K562 (cell line): Measurements from ENCODE around the gene NSF. TPM values are rescaled to one million over a fixed set of nuclear protein-coding genes. Genes with fewer than 3 reads are reported as not detected.

ENCODE experiments used
- BCL6 ChIP-seq: fragments of 250-450 bp; sonication (Bioruptor Pico); IDR thresholded peaks from 2 replicates; pipeline ENCODE4 v1.4.0; 2020
- ERF ChIP-seq: fragments of 450-650 bp; formaldehyde crosslinking; IDR thresholded peaks from 2 replicates; pipeline ENCODE4 v1.4.0; 2020; ENCODE audit warnings: mild to moderate bottlenecking, mixed read lengths
- FOXM1 ChIP-seq, 2 experiments: fragments of 450-650 bp in 1 of 2; sonication (generic) in 1 of 2; formaldehyde crosslinking in 1 of 2; IDR thresholded peaks; 2 replicates each; pipeline versions ENCODE4 v1.6.1 to v1.9.0; 2017 to 2022; ENCODE audit warnings: low read depth in 2 of 2, mild to moderate bottlenecking in 2 of 2, missing genetic modification reagents in 1 of 2, moderate library complexity in 1 of 2
- PHB ChIP-seq: fragments of 250-450 bp; sonication (Bioruptor Pico); IDR thresholded peaks from 2 replicates; pipeline ENCODE4 v1.5.0; 2021
- STAT6 ChIP-seq: sonication (generic); formaldehyde crosslinking; IDR thresholded peaks from 2 replicates; pipeline ENCODE4 v1.8.1; 2023; ENCODE audit warnings: mild to moderate bottlenecking, missing genetic modification reagents
- TFE3 ChIP-seq: fragments of 450-650 bp; formaldehyde crosslinking; IDR thresholded peaks from 2 replicates; pipeline ENCODE4 v1.4.0; 2020; ENCODE audit warnings: mild to moderate bottlenecking, mixed read lengths
- XRCC4 ChIP-seq: IDR thresholded peaks from one replicate; pipeline ENCODE4 v1.6.1; 2011; ENCODE audit not compliant: insufficient read depth, insufficient read length; ENCODE audit errors: extremely low read depth
- polyA plus RNA-seq, 8 experiments: library from polyadenylated mRNA; depleted of rRNA in 4 of 8; stranded (reverse) in 5 of 8; unstranded in 3 of 8; fragments of >200 nt; fragmentation: Nextera tagmentation in 2 of 8; fragmentation: Illumina TruSeq in 1 of 8; extraction: Ambion mirVana in 2 of 8; extraction: Trizol in 1 of 8; gene quantifications; 2 replicates each; pipeline versions ENCODE4 v1.2.1 to v1.2.3, GENCODE V29; 2011 to 2014; ENCODE audit warnings: inconsistent platforms in 1 of 8, missing spikeins in 1 of 8
- total RNA-seq, 7 experiments: library from RNA; depleted of rRNA in 6 of 7; stranded (reverse); fragments of >200 nt in 6 of 7; fragmentation: Illumina TruSeq in 2 of 7; extraction: Trizol in 2 of 7; gene quantifications; 2 replicates each; pipeline versions ENCODE4 v1.2.1 to v1.2.3, GENCODE V29; 2011 to 2021; ENCODE audit warnings: low replicate concordance in 1 of 7

Gene NSF
- total and polyA plus RNA-seq, 9 of the 15 experiments (the other 6 are each of a cell fraction or from before 2014, with no cell fraction given) = 16.7 to 39.8 (median 36.7) TPM

GRCh38 chr17:46793541-46793940, 203.1 kb downstream of the NSF start (continued):
- TF ChIP-seq TFE3 (CRISPR knock-in tag) = no peak
- no peak for TF ChIP-seq BCL6
- no peak for TF ChIP-seq ERF (CRISPR knock-in tag)
- no peak for TF ChIP-seq STAT6
- no peak for TF ChIP-seq XRCC4
- no peak for TF ChIP-seq FOXM1 (IDR thresholded peaks at IDR 0.05; ENCODE audit: low read depth)
- TF ChIP-seq FOXM1 (CRISPR knock-in tag; IDR thresholded peaks at IDR 0.05; ENCODE audit: low read depth) = no peak
- TF ChIP-seq PHB (CRISPR knock-in tag) = no peak
